Astrocyte of the spinal cord (primary cell): ENCODE data around the gene SLC8A1.
"Not testable (repeated sequence)": the region's sequence is repeated elsewhere in the genome, so short reads cannot be mapped to it uniquely, and the experiment has no call there.

Source experiments
- DNase-seq: peaks from one replicate; pipeline ENCODE4 v3.0.0; 2011; ENCODE audit warnings: low read depth, low spot score
- H3K4me3 ChIP-seq: 2 replicates; pipeline ENCODE4 v1.5.1; 2011; ENCODE audit warnings: low read depth, mild to moderate bottlenecking, low read length, moderate library complexity
- CTCF ChIP-seq: IDR thresholded peaks from 2 replicates; pipeline ENCODE4 v1.5.1; 2012; ENCODE audit warnings: low read depth, mild to moderate bottlenecking, low read length, inconsistent platforms
- in situ Hi-C: cut with HindIII; loops from 2 replicates; pipeline ENCODE4 v1.10.0; 2017; ENCODE audit warnings: low sequenced_read_pairs

Gene SLC8A1

GRCh38 chr2:40087927-40088326 is 364.0 kb downstream of the SLC8A1 start:
- in situ Hi-C loops = no loop called here
- TF ChIP-seq CTCF = no peak
- H3K4me3 ChIP-seq = no peak overlapping the region
- no peak for DNase-seq

- in situ Hi-C loops = no loop called here
- no peak overlapping the region for H3K4me3 ChIP-seq
- no peak for TF ChIP-seq CTCF
- DNase-seq = no peak
Measured at GRCh38 chr2:40087434-40087833, 364.5 kb downstream of the SLC8A1 start.

- TF ChIP-seq CTCF = no peak
- H3K4me3 ChIP-seq = no peak overlapping the region
- no peak for DNase-seq
- in situ Hi-C loops = no loop called here
Measured at GRCh38 chr2:40085786-40086185, 366.1 kb downstream of the SLC8A1 start.

- in situ Hi-C loops, H3K4me3 ChIP-seq, DNase-seq: not testable (repeated sequence)
Measured at GRCh38 chr2:40073336-40073735, 378.6 kb downstream of the SLC8A1 start.

GRCh38 chr2:40072442-40073232 is 379.3 kb downstream of the SLC8A1 start:
- H3K4me3 ChIP-seq = no peak overlapping the region
- no peak for DNase-seq
- no peak for TF ChIP-seq CTCF
- in situ Hi-C loops = no loop called here

- in situ Hi-C loops = no loop called here
- DNase-seq = no peak
- no peak for TF ChIP-seq CTCF
- H3K4me3 ChIP-seq = no peak overlapping the region
Measured at GRCh38 chr2:40062381-40062780, 389.5 kb downstream of the SLC8A1 start.

GRCh38 chr2:40049781-40050180 is 402.1 kb downstream of the SLC8A1 start:
- no peak for TF ChIP-seq CTCF
- H3K4me3 ChIP-seq = no peak overlapping the region
- DNase-seq = no peak
- in situ Hi-C loops = no loop called here
